Left renal cortex interstitium (tissue), 4 donors: ENCODE results near the gene RUFY1. TPM values are rescaled to one million over a fixed set of nuclear protein-coding genes. Genes with fewer than 3 reads are reported as not detected.
"Not testable (repeated sequence)": the region's sequence is repeated elsewhere in the genome, so short reads cannot be mapped to it uniquely, and the experiment has no call there.

ENCODE experiments used
- DNase-seq, 4 donors: peaks; one replicate each; pipeline ENCODE4 v3.0.0-alpha.2; 2013; ENCODE audit warnings: low read depth in 4 of 4, low spot score in 2 of 4, missing footprints in 1 of 4
- polyA plus RNA-seq, 4 donors: library from polyadenylated mRNA; unstranded; fragments of 120-200 nt; gene quantifications; one replicate each; pipeline ENCODE4 v1.2.1, GENCODE V29; 2013; ENCODE audit not compliant: insufficient read length in 4 of 4

Gene RUFY1
- polyA plus RNA-seq, 4 donors = 72.4 to 95.4 (median 87.6) TPM

DNA sequence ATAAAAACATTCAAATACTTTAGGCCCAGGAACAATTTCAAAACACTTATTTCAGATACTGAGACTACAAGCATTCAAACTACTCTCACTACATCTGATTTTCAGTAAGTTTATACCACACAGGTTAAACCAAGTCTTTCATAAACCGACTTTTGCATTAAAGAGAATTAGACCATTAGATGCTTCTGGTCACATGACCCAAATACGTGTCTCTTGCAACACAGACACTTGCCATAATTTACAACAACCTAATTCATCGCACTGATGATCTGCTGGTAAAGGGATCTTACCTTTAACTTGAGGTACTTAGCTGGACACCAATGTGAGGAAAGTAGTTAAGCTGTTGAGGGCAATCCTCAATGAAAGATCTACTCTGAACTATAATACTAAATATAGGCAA is 69.9 kb downstream of the RUFY1 start:
- no peak for DNase-seq

DNA sequence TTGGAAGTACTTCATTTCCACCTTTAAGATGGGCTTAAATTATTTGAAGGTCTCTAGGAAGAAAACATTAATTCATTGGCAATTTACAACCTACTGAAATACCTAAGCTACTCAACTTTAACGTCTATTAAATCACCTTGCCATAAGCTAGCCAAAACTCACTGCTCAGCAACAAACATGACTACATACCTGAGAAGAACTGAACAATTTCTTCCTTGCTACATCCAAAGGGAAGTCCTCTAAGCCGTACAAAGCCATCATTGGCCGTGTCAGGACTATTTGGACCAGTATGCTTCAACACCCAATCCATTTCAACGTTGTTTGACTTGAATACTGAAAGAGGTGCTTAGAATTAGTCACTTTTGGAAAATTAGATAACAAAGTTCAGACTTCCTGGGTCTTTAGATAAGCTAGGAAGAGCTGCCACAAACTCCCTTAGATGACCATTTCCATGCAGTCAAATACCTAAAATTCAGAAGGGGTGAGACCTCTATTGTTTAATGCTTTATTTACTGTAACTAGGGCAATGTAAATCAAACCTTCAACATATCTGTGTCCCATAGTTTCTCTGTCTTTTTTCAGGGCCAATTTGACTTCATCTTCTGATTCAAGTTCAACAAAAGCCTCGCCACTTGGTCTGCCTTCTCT is 70.5 kb downstream of the RUFY1 start:
- DNase-seq = no peak

DNA sequence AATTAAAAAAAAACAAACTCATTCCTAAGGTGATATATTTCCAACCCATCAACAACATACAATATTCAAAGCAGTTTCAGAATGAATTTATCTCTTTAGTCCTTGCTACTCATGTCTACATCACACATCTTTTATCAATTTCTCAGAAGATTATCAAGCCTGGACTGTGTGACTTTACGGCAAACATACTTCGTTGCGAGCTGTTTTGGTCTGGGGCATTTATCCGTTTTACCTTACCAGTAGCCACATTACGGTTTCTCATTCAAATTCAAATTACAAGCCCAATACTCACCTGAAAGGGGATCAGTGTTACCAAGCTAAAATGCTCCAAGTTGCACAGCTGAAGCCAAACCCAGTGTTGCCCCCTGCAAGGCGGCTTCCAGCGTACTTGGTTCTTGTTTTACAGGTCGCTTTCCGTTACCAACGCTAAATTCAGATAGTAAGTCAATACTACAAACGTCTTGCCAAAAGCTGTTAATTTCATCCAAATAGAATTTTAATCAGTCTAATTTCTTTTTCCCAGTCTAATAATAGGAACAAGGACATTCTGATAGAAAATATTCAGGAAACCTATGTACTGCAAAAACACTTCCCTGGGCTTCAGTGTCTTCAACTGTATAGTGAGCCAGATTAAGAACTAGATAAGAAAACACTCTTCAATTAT is 71.3 kb downstream of the RUFY1 start:
- no peak for DNase-seq

DNA sequence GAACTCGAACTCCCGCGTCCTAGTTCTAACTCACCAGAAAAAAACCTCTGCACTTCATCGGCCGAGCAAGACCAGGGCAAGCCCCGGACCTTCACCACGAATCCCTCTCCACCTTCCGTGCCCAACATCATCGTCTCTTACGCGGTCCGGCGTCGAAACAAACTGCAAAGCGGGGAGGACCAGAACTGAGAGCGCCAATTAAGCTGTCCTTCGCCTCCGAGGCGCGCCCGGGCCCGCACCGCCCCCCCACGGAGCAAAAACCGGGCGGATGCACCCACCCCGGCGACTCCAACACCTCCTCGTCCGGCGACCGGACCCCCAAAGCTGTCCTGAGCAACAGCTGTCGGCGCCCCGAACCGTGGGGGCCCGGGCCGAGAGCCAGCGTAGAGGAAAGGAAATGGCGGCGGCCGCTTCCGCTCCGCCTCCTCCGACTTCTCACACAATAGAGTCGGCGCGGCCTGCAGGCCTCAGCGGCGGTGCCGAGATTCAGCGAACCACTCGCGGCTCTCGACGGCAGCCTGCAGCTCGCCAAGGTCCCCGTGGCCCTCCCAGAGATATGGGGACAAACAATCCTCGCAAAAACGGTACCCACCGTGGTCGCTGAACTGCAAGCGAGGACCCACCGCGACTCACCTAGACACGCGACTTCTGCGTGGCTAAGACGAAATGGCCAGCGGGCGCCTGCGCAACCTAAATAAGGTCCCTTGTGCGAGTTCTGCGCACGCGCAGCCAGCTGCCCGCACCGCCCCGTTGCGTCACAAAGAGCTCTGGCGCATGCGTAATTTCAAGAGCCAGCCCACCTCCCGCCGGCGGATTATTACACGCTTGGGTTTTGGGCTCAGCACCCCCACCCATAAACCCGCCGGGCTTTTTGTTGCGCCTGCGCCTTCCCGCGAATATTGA is 72.9 kb downstream of the RUFY1 start, which contains the start of gene HNRNPH1:
TSS of gene HNRNPH1 (minus strand) at position 669 of the 903 bp plus-strand sequence. CDS start at position 131, 538 bp downstream.
- peak; percentile 96 to 99 (median 98) for DNase-seq

DNA sequence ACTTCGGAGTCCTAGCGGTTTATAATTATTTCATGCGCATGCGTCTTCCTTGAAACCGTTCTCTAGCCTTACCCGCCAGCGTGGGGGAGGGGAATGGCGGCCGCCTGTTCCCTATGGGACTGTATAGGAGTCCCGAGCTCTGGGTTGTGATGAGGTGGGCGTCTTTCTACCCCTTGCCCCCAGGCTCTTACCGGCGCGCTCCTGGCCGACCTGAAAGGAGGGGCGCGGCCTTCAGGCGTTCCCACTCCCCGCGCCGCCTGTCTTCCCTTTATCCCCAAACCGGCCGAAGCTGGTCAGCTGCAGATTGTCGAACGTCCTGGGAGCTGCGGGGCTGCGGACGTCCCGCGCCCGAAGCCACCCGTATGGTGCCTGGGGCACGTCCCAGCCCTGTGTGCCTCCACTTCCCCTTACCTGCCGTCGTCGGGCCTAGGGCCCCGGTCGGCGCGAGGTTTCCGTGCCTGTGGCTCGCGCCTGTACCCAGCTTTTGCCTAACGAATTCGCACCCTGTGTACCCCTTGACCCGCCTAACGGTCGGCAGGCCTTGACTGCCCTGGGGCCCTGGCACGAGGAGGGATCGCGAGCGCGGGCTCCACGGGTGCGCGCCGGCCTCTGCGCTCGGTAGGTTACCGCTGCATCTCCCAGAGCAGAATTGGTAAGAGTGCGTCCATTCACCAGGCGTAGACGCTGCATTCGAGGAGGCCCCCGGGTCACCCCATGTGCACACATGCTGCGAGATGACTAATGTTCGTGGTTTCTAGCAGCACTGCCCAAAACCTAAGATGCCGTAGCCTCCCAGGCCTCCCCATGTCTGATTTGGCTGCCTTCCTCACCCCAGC is 73.8 kb downstream of the RUFY1 start:
- no peak for DNase-seq

DNA sequence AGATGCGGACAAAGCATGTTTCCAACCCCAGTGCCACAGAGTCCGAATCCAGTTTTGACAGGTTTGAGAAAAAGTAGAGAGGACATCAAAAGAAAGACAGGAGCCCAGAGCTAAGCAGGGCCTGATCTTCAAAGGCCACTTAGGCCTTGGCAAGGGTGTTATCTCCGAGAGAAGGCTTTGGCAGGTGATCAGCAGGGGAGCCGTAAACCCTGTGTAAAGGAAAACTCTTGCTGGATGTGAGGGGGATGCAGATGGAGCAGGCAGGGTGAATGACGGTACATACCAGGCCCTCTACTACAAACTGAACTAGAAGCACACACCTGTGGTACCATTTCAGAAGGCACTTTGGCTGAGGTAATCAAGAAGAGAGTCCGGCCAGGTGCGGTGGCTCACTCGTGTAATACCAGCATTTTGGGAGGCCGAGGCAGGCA is 74.5 kb downstream of the RUFY1 start:
- no peak for DNase-seq

DNA sequence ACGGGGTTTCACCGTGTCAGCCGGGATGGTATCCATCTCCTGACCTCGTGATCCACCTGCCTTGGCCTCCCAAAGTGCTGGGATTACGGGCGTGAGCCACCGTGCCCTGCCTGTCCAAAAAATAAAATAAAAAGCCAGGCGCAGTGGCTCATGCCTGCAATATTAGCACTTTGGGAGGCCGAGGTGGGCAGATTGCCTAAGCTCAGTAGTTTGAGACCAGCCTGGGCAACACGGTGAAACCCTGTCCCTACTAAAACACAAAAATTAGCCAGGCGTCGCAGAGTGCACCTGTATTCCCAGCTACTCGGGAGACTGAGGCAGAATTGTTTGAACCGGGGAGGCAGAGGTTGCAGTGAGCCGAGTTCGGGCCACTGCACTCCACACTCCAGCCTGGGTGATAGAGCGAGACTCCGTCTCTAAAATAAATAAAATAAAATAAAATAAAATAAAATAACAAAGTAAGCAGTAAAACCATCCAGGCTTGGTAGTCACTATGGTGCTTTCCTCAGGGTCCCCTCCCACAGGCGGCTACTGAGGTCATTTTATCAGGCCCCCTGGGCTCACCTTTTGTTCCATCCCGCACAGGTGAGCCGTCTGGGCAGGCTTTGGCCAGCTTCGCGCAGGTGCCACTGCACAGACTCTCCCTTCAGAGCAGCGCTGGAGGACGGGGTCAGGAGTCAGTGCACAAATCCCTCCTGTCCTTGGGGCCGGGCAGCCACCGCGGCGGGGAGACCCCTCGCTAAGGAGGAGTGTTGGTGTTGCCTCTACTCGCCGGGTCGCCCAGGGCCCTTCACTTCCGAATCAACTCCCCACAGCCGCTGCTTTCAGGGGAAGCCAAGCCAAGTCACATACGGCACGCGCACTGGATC is 83.4 kb downstream of the RUFY1 start:
- DNase-seq = not testable (repeated sequence)

DNA sequence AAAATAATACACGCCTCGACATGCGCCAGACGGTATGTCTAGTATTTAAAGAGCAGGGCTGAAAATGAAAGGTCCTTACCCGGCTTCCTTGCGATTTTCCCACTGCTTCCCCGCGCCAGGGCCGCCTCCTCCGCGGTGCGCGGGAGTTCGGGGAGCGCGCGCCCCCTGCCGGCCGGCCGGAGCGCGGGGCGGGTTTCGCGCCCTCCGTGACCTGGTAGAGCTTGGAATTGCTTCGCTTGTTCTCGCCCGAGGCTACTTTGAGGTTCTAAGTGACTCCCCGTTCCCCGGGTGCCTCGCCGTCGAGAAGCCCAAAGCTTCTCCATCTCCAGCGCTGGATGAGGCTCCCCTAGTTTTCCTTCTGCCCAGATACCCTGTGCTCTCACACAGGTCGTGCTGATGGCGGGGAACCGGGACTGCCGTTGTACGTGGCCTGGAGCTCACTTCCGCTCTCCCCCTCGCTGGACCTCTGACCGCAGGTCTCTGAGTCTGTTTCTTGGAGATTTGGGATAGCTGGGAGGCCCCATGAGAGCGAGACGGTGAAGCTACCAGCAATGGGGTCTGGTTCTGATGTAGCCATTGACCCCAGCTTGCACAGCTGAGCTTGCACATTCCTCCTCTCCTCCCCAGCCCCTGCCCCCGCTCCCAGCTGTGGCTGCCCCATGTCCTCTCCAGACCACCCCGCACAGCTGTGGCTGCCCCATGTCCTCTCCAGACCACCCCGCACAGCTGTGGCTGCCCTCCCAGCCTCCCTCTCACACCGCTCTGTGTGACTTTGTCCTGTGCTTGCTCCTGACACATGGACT is 84.2 kb downstream of the RUFY1 start:
- not testable (repeated sequence) for DNase-seq

DNA sequence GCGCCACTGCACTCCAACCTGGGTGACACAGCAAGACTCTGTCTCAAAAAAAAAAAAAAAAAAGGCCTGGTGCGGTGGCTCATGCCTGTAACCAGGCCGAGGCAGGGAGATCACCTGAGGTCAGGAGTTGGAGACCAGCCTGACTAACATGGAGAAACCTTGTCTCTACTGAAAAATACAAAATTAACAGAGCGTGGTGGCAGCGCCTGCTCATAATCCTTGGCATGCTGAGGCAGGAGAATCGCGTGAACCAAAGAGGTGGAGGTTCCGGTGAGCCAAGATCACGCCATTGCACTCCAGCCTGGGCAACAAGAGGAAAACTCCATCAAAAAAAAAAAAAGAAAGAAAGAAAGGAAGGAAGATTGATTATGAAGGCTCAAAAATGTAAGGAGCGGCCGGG is 88.9 kb downstream of the RUFY1 start:
- DNase-seq = not testable (repeated sequence)

DNA sequence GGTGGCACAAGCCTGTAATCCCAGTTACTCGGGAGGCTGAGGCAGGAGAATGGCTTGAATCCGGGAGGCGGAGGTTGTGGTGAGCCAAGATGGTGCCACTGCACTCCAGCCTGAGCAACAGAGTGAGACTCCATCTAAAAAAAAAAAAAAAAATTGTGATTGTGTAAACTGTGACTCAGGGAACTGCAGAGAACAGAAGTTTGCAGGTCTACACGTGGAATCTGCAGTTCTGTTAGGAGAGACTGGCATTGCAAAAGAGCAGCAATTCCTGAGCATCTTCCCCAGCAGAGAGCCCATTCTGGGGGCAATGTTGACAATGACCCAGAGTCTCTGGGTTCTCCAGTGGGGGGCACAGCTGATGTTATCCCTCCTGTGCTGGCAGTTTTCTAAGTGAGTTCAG is 91.4 kb downstream of the RUFY1 start:
- DNase-seq = not testable (repeated sequence)

DNA sequence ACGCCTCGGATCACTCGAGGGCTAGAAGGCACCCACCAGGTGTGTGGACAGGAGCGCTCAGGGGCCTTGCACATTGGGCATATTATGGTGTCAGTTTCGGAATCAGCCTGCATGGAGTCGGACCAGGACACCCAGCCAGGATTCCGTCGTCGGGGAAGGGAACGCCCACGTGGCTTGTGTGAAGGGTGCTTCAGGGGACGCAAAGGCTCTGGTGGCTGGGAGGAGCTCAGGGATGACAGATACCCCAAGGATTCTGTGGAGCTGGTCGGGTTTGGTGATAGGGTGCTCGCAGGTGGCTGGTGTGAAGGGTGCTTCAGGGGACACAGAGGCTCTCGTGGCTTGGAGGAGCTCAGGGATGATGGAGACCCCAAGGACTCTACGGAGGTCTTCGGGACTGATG is 92.3 kb downstream of the RUFY1 start:
- not testable (repeated sequence) for DNase-seq

DNA sequence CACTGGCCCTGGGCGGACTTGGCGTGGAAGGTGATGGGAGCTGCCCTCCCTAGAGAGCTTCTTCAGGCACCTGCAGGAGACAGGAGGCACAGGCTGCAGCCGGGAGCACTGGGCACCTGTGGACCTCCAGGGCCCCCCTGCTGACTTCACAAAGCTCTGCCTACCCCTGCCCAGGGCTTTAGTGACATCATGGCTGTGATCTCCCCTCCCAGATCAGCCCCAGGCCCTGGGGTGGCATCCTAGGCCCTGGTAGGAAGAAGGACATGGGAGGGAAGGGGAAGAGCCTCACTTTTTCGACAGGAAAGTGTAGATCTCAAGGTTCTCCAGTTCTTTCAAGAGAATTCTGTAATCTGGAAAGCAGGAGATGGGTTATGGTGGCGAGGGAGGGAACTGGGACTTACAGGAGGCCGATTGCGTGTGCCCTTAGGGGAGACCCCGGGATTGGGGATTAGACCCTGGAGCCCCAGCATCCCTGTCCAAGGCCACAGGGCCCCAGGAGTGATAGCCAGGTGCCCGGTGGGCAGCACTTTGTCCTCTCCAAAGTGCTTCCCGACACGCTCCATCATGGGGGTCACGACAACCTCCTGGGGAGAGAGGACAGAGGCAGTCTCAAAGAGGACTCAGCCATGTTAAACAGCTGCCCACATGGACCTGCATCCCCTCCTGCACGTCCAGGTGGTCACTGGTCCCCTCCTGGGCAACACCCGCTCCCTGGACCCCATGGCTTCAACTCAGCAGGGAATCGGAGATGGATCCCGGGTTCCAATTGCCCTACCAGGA is 93.0 kb downstream of the RUFY1 start:
- not testable (repeated sequence) for DNase-seq

DNA sequence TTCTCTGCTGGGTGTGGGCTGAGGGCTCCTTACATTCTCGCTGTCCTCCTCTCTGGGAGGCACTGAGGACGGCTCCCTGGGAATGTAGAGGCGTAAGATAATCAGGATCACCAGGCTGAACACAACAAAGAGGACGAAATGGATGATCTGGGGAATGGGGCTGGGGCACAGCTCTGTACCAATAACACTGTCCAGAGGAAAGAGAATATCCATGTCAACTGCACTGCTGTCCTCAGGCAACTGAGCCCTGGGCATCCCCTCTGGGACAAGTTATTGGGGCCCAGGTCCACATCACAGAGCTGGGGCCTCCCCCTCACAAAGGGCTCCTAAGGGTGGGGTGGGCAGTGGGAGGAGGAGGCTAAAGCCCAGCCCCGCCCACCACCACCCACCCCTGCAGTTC is 94.4 kb downstream of the RUFY1 start:
- DNase-seq = not testable (repeated sequence)

DNA sequence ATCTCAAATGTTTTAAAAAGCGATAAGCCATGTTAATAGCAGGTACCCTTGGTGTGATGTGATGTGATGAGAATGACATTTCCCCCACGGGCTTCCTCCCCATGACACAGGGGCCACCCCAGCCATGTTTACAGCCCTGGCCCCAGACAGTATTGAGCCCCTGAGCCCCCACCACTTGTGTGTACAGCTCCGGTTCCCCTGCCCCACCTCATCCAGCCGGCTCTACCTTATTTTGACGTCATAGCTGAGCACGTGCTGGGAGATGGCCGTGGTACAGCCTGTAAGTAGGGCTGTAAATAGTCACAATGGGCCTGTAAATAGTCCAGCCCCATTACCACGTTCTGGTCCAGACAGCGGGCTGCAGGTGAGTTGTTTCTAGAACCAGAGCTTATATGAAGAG is 98.1 kb downstream of the RUFY1 start:
- no peak for DNase-seq

DNA sequence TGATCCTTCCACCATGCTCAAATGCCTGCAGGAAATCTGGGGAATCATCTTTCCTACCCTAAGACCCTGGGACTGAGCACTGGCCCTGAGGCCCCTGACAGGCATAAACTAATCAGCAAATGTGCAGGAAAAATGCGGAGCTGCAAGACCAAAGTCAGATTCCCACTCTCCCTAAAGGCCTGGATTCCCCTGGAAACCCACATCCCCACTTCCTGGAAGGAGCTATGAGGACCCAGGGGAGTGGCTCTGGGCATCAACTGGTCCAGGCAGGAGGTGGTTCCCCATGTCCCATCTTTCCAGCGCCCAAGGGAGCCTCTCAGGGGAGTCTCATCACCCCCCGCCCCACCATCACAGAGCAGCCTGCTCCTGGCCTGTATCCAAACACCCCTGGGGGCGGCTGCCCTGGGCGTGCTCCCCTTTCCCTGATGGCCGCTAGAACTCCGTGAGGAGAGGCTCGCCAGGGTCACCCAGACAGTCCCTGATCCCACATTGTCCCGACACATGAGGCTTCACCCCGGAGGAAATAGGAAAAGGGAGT is 98.9 kb downstream of the RUFY1 start:
- DNase-seq = not testable (repeated sequence)

DNA sequence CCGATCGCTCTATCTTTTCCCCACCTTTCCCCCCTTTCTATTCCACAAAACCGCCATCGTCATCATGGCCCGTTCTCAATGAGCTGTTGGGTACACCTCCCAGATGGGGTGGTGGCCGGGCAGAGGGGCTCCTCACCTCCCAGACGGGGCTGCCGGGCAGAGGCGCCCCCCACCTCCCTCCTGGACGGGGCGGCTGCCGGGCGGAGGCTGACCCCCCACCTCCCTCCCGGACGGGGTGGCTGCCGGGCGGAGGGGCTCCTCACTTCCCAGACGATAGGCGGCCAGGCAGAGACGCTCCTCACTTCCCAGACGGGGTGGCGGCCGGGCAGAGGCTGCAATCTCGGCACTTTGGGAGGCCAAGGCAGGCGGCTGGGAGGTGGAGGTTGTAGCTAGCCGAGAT is 99.9 kb downstream of the RUFY1 start:
- DNase-seq = not testable (repeated sequence)

DNA sequence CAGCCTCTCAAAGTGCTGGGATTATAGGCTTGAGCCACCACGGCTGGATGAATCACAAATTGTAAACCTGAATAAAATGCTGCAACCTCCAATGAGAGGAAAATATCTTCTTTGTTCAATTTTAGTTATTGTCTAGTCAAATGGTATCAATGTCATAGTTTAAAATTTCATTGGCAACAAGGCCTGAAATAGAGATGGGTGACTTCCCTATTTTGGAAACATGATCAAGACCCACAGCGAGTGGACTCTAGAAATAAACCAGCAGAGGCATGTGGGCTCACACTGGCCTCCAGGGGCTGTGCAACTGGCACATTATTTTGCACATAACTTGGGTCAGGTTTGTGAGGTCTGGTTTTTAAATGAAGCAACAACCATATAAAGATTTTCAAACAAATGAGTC is 102.8 kb downstream of the RUFY1 start:
- not testable (repeated sequence) for DNase-seq
